GM21390 (cell line): ENCODE measurements around the gene SLC22A23.
"Not testable (repeated sequence)": the region's sequence is repeated elsewhere in the genome, so short reads cannot be mapped to it uniquely, and the experiment has no call there.

Experiments used
- ATAC-seq: cut with Tn5 transposase; IDR thresholded peaks from one replicate; pipeline ENCODE4 v1.9.1; 2021; ENCODE audit not compliant: unreplicated experiment

SLC22A23 gene

GRCh38 chr6:3389390-3390167 lies 67.3 kb downstream of the SLC22A23 start:
- no peak for ATAC-seq

GRCh38 chr6:3388786-3389185 lies 68.1 kb downstream of the SLC22A23 start:
- ATAC-seq = no peak

GRCh38 chr6:3386374-3386857 lies 70.4 kb downstream of the SLC22A23 start:
- no peak for ATAC-seq

GRCh38 chr6:3385660-3386151 lies 71.1 kb downstream of the SLC22A23 start:
- no peak for ATAC-seq

GRCh38 chr6:3385181-3385580 lies 71.7 kb downstream of the SLC22A23 start:
- not testable (repeated sequence) for ATAC-seq

GRCh38 chr6:3384241-3385143 lies 72.4 kb downstream of the SLC22A23 start:
- no peak for ATAC-seq

- ATAC-seq = no peak
Measured at GRCh38 chr6:3383525-3383924, 73.3 kb downstream of the SLC22A23 start.

- ATAC-seq = no peak
Measured at GRCh38 chr6:3382326-3383279, 74.2 kb downstream of the SLC22A23 start.

- ATAC-seq = no peak
Measured at GRCh38 chr6:3381233-3381921, 75.5 kb downstream of the SLC22A23 start.

- no peak for ATAC-seq
Measured at GRCh38 chr6:3380344-3381232, 76.3 kb downstream of the SLC22A23 start.

- no peak for ATAC-seq
Measured at GRCh38 chr6:3379482-3380060, 77.3 kb downstream of the SLC22A23 start.

- ATAC-seq = not testable (repeated sequence)
Measured at GRCh38 chr6:3378808-3379207, 78.0 kb downstream of the SLC22A23 start.

GRCh38 chr6:3378398-3378782 lies 78.5 kb downstream of the SLC22A23 start:
- not testable (repeated sequence) for ATAC-seq

- no peak for ATAC-seq
Measured at GRCh38 chr6:3377536-3378397, 79.1 kb downstream of the SLC22A23 start.

GRCh38 chr6:3376893-3377535 lies 79.8 kb downstream of the SLC22A23 start:
- no peak for ATAC-seq

GRCh38 chr6:3376064-3376463 lies 80.8 kb downstream of the SLC22A23 start:
- ATAC-seq = no peak

GRCh38 chr6:3373597-3374203 lies 83.2 kb downstream of the SLC22A23 start:
- ATAC-seq = no peak
